GM10248 (cell line): ENCODE data around the gene KNTC1.
"Not testable (repeated sequence)": the region's sequence is repeated elsewhere in the genome, so short reads cannot be mapped to it uniquely, and the experiment has no call there.

Source experiments
- CTCF ChIA-PET: fragments of 300-600 bp; sonication (Branson Sonifier 250); formaldehyde crosslinking; extraction: SDS; loops from one replicate; lab custom pipeline; 2021; ENCODE audit warnings: antibody characterized with exemption; lab: Yijun Ruan, JAX
- POLR2A ChIA-PET: fragments of 350-650 bp; sonication (Branson Sonifier 250); formaldehyde crosslinking; extraction: SDS; loops from one replicate; lab custom pipeline; 2020; ENCODE audit warnings: antibody characterized with exemption; lab: Yijun Ruan, JAX
- DNase-seq: peaks from one replicate; pipeline ENCODE4 v3.0.0; 2012; ENCODE audit errors: extremely low spot score
- CTCF ChIP-seq: IDR thresholded peaks from 2 replicates; pipeline ENCODE4 v1.5.1; 2012; ENCODE audit warnings: mild to moderate bottlenecking, low read depth; ENCODE audit errors: extremely low read depth, missing control alignments, control extremely low read depth

Gene KNTC1

GRCh38 chr12:122569288-122569687 lies 42.2 kb downstream of the KNTC1 start:
- no peak for TF ChIP-seq CTCF
- CTCF ChIA-PET = interaction anchor here (0.8 to 1.7 kb wide), 4 partner anchors 11 to 213 kb away, joined by 3 to 4 read pairs (median 3); no protein-coding TSS in a partner anchor
- no peak for DNase-seq
- POLR2A ChIA-PET = no interaction called here

- DNase-seq, POLR2A ChIA-PET: not testable (repeated sequence)
- CTCF ChIA-PET = interaction anchor here (1.7 kb wide), 1 partner anchor 13 kb away, joined by 4 read pairs; no protein-coding TSS in a partner anchor
Measured at GRCh38 chr12:122570006-122570405, 43.0 kb downstream of the KNTC1 start.

- no peak for TF ChIP-seq CTCF
- CTCF ChIA-PET = no interaction called here
Measured at GRCh38 chr12:122571821-122572220, 44.8 kb downstream of the KNTC1 start.

GRCh38 chr12:122583294-122583693 lies 56.2 kb downstream of the KNTC1 start:
- POLR2A ChIA-PET = not testable (repeated sequence)
- CTCF ChIA-PET = interaction anchor here (1.5 kb wide), 1 partner anchor 14 kb away, joined by 4 read pairs; no protein-coding TSS in a partner anchor

More at GRCh38 chr12:122571821-122572220, 44.8 kb downstream of the KNTC1 start:
- no peak for DNase-seq
- POLR2A ChIA-PET = no interaction called here

GRCh38 chr12:122584177-122584863 lies 57.3 kb downstream of the KNTC1 start:
- DNase-seq = no peak
- ChIA-PET CTCF (interaction anchor here (0.7 to 2.0 kb wide), 2 partner anchors 11 to 20 kb away, joined by 3 to 5 read pairs; no protein-coding TSS in a partner anchor), POLR2A (interaction anchor here (0.7 kb wide), 1 partner anchor 51 kb away, joined by 3 read pairs; no protein-coding TSS in a partner anchor)
- no peak for TF ChIP-seq CTCF

More at GRCh38 chr12:122583294-122583693, 56.2 kb downstream of the KNTC1 start:
- not testable (repeated sequence) for DNase-seq

GRCh38 chr12:122590990-122591389 lies 63.9 kb downstream of the KNTC1 start:
- no peak for TF ChIP-seq CTCF
- ChIA-PET CTCF (no interaction called here), POLR2A (no interaction called here)
- DNase-seq = no peak

GRCh38 chr12:122591966-122592365 lies 64.9 kb downstream of the KNTC1 start:
- POLR2A ChIA-PET, DNase-seq: not testable (repeated sequence)
- CTCF ChIA-PET = interaction anchor here (1.7 kb wide), 1 partner anchor 12 kb away, joined by 4 read pairs; no protein-coding TSS in a partner anchor

- CTCF ChIA-PET = interaction anchor here (1.7 kb wide), 1 partner anchor 12 kb away, joined by 4 read pairs; no protein-coding TSS in a partner anchor
- DNase-seq, POLR2A ChIA-PET: not testable (repeated sequence)
Measured at GRCh38 chr12:122592543-122592942, 65.5 kb downstream of the KNTC1 start.

GRCh38 chr12:122593910-122594309 lies 66.9 kb downstream of the KNTC1 start:
- CTCF ChIA-PET = interaction anchor here (1.1 to 1.7 kb wide), 4 partner anchors 14 to 44 kb away, joined by 3 to 5 read pairs (median 4); no protein-coding TSS in a partner anchor
- POLR2A ChIA-PET = no interaction called here
- no peak for DNase-seq
- TF ChIP-seq CTCF = no peak
